Activated naive CD4-positive, alpha-beta T cell treated with anti-CD3 and anti-CD28 coated beads for 36 hours (primary cell): ENCODE measurements around the gene NR0B1. TPM values are rescaled to one million over a fixed set of nuclear protein-coding genes. Genes with fewer than 3 reads are reported as not detected.

Experiments
- CTCF ChIA-PET: fragments of 350-600 bp; sonication (Branson Sonifier 250); formaldehyde crosslinking; loops from one replicate; lab custom pipeline; 2021; ENCODE audit warnings: antibody characterized with exemption; lab: Charles Lee
- DNase-seq: peaks from one replicate; pipeline ENCODE4 v3.0.0-alpha.2; 2020
- H3K27ac Mint-ChIP-seq: one replicate; pipeline ENCODE4 v1.8.0; 2021; ENCODE audit warnings: mild to moderate bottlenecking, mixed read lengths
- H3K27me3 Mint-ChIP-seq: one replicate; pipeline ENCODE4 v1.8.0; 2021; ENCODE audit warnings: low read depth, mixed read lengths
- H3K36me3 Mint-ChIP-seq: one replicate; pipeline ENCODE4 v1.8.0; 2021; ENCODE audit warnings: low read depth, mixed read lengths
- H3K4me1 Mint-ChIP-seq: one replicate; pipeline ENCODE4 v1.8.0; 2021; ENCODE audit warnings: low read depth, mixed read lengths
- H3K4me3 Mint-ChIP-seq: one replicate; pipeline ENCODE4 v1.8.0; 2021; ENCODE audit warnings: mild to moderate bottlenecking, moderate library complexity, mixed read lengths
- H3K9me3 Mint-ChIP-seq: one replicate; pipeline ENCODE4 v1.8.0; 2021; ENCODE audit warnings: mixed read lengths
- intact Hi-C: fragments of 100-400 bp; cut with micrococcal nuclease; formaldehyde crosslinking; loops from one replicate; pipeline ENCODE4 v1.15.1; 2023
- total RNA-seq, 2 experiments: library from RNA; stranded (reverse); gene quantifications; one replicate each; pipeline ENCODE4 v1.2.3, GENCODE V29; 2021

NR0B1 gene
- total RNA-seq, 2 experiments from 2014 or later: not detected

DNA sequence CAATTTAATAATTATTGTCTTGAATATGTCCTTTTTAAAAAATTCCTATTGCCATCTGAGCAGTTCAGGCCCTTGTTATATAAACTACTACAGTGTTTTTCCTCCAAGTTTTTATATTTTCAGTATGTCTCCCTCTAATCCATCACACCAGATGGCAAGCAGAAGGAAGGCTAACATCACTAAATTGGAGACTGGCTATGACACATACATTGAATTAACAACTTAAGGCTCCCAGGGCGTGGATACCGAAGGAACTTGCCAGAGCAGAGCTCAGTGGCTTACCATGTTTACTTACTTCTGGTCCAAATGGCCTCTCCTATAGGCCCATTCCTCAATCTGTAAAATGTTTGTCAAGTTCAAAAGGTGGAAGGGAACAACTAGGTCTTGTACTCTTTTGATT is 49.3 kb downstream of the NR0B1 start:
- DNase-seq: no peak
- intact Hi-C loops: no loop called here
- Mint-ChIP-seq H3K36me3 (no peaks in the 10 kb centered on the region), H3K4me3 (no peak overlapping the region), H3K9me3 (no peaks in the 10 kb centered on the region), H3K27me3 (no peaks in the 10 kb centered on the region), H3K27ac (no peak overlapping the region), H3K4me1 (no peaks in the 10 kb centered on the region)
- CTCF ChIA-PET: no interaction called here

Other genes with a start within 250 kb of the NR0B1 start
- gene MAGEB2, start 93.8 kb downstream of the NR0B1 start, total RNA-seq: not detected
- gene MAGEB3, start 78.7 kb downstream of the NR0B1 start, total RNA-seq: not detected
- gene MAGEB4, start 67.4 kb downstream of the NR0B1 start, total RNA-seq: not detected
- gene MAGEB1, start 62.2 kb downstream of the NR0B1 start, total RNA-seq: not detected